T-helper 1 cell treated with Interleukin-12 subunit alpha and Interleukin-12 subunit beta and Interleukin-4 antibody, amounts not matched to agents 30 μg/mL and 1 μg/mL, for 36 hours (primary cell): ENCODE measurements around the gene ELF5.

Experiments
- H3K27ac Mint-ChIP-seq: one replicate; pipeline ENCODE4 v1.8.0; 2021; ENCODE audit warnings: mild to moderate bottlenecking, mixed read lengths
- H3K27me3 Mint-ChIP-seq: one replicate; pipeline ENCODE4 v1.8.0; 2021; ENCODE audit warnings: low read depth, mixed read lengths
- H3K36me3 Mint-ChIP-seq: one replicate; pipeline ENCODE4 v1.8.0; 2021; ENCODE audit warnings: low read depth, mixed read lengths
- H3K4me1 Mint-ChIP-seq: one replicate; pipeline ENCODE4 v1.8.0; 2021; ENCODE audit warnings: low read depth, mixed read lengths
- H3K4me3 Mint-ChIP-seq: one replicate; pipeline ENCODE4 v1.8.0; 2021; ENCODE audit warnings: mild to moderate bottlenecking, moderate library complexity, mixed read lengths
- H3K9me3 Mint-ChIP-seq: one replicate; pipeline ENCODE4 v1.8.0; 2021; ENCODE audit warnings: mixed read lengths

The ELF5 gene

DNA sequence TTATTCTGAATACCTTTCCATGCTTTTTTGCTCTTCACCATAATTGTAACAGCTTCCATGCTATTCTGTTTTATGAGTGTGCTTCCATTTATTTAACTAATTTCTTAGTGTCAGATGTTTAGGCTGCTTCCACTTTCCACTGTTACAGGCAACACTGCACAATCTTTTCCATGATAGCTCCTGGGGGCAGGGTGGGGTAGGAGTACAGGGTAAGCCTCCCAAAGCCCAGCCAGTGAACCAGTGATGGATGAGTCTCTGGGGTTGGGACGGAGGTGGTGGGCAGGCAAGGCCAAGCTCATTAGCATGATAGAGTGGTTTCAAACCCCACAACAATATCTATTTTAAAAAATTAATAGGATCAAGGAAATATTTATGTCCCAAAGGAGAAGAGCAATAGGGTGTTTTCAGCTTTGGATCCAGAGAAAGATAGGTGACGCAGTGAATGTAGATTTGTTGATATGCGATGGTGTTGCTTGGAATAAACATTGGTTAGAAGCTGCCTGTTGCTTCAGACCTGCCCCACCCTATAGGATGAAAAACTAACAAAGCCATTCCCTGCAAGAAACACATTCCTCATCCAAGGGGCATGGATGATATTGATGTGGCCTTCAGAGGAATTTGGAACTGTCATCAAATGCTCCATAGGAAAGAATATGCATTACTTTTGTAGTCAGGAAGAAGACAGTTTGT, 17.1 kb upstream of the ELF5 start:
- no peak overlapping the region for H3K27ac Mint-ChIP-seq
- H3K9me3 Mint-ChIP-seq: peaks cover 5% of the 10 kb centered on the region
- peaks cover 1% of the 10 kb centered on the region for H3K4me1 Mint-ChIP-seq
- peaks cover 3% of the 10 kb centered on the region for H3K27me3 Mint-ChIP-seq
- H3K4me3 Mint-ChIP-seq: no peak overlapping the region
- H3K36me3 Mint-ChIP-seq: no peaks in the 10 kb centered on the region

DNA sequence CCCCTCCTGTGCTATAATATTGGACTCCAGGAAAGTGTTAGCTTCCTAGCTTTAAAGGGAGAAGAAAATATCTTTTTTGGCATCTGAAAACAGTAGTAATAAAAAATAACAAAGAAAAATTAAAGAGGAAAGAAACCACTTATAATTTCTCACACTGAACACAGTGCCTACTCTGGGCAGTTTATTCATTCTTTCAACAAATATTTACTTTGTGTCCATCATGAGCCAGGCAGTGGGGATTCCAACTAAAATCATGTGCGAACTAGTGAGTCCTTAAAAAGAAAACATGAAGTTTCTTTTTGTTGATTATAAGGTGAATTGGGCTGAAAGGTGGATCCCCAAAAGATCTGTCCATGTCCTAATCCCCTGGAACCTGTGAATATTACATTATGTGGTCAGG, 16.0 kb upstream of the ELF5 start:
- no peaks in the 10 kb centered on the region for H3K36me3 Mint-ChIP-seq
- peaks cover 1% of the 10 kb centered on the region for H3K4me1 Mint-ChIP-seq
- H3K4me3 Mint-ChIP-seq: no peak overlapping the region
- no peak overlapping the region for H3K27ac Mint-ChIP-seq
- peaks cover 5% of the 10 kb centered on the region for H3K9me3 Mint-ChIP-seq
- peaks cover 3% of the 10 kb centered on the region for H3K27me3 Mint-ChIP-seq

DNA sequence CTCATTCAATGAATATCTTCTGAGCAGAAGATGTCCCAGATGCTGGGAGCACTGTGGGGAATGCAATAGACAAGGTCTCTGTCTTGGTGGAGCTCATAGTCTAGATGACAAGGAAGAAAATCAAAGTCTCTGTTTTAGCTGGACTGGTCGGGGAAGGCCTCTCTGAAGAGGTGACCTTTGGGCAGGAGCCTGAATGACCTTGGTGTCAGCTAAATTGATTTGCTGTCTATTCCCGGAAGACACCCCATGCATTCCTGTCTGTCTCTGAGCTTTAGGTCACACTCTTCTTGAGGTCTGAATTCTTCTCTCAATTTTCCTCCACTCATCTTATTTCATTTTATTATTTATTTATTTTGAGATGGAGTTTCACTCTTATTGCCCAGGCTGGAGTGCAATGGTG, 14.5 kb upstream of the ELF5 start:
- no peak overlapping the region for H3K27ac Mint-ChIP-seq
- peaks cover 3% of the 10 kb centered on the region for H3K27me3 Mint-ChIP-seq
- H3K36me3 Mint-ChIP-seq: no peaks in the 10 kb centered on the region
- H3K4me3 Mint-ChIP-seq: no peak overlapping the region
- H3K4me1 Mint-ChIP-seq: peaks cover 1% of the 10 kb centered on the region
- no peaks in the 10 kb centered on the region for H3K9me3 Mint-ChIP-seq

DNA sequence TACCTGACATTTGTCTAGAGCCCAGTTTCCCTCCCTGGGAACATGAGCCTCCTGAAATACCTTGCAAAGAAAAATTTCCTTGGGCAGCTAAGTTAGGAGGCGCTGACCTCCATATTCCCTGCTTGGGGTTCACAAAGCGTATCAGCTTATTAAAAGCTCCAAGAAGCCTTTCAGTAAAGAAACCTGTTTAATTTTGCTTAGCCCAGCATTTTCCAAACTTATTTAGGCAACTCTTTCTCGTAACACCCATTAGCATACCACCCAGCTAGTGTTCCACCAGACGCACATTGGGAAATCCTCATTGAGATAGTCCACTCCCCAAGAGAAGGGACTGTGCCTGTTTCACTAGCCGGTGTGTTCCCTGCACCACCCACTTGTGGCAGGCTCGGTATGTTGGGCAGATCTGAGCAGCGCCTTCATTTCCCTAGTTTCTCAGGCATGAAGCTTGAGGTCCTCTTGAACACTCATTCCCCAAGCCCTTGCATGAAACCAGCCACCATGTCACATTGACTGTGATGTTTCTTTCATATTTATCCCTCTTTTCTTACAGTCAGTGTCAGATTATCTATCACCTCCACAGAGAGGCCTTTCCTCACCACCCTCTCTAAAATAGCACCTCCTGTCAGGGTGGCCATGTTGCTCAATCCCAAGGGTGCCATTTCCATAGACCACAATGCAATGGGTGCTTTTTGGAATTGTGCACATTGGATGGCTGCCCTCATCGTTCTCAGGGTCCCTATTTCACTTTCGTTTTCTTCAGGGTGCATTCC, 12.5 kb upstream of the ELF5 start:
- Mint-ChIP-seq H3K36me3 (no peaks in the 10 kb centered on the region), H3K4me1 (peaks cover 1% of the 10 kb centered on the region), H3K9me3 (no peaks in the 10 kb centered on the region), H3K27ac (no peak overlapping the region), H3K4me3 (no peak overlapping the region), H3K27me3 (no peaks in the 10 kb centered on the region)

DNA sequence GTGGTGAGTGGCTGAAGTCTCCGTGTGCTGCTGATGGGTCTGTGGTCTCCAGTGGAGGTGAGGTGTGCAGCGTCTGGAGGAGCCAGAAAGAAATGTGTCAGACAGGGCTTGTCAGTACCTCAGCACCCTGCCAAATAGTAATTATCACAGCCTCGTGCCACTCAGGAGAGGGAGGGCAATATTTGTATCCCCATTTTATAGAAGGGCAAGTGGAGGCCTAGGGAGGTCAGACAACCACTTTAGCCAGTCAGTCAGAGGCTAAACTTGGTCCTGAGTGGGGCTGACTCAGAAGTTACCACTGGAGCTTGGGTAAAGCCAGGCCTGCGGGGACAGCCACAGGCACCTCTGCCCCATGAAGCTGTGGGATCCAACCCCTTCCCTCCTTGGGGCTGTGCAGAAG, 11.5 kb upstream of the ELF5 start:
- Mint-ChIP-seq H3K9me3 (no peaks in the 10 kb centered on the region), H3K4me3 (no peak overlapping the region), H3K4me1 (peaks cover 1% of the 10 kb centered on the region), H3K36me3 (no peaks in the 10 kb centered on the region), H3K27me3 (no peaks in the 10 kb centered on the region), H3K27ac (no peak overlapping the region)

DNA sequence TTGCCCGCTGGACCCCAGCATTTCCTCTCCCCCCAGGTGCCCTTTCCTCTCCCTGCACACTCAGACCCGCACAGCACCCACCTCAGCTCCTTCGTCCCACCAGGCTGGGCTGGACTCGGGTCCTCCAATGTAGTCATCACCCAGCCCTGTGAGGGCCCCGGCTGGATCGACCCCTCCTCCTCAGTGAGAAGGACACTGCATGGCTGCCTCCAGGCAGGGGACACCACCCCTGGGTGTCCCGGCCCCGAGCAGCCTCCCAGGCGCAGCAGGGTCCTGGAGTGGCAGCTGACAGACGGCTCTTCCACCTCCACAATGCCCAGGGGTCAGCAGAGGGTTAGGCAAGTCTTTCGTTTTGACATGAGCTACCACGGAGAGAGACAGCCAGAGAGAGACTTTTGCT, 11.1 kb upstream of the ELF5 start:
- Mint-ChIP-seq H3K4me3 (no peak overlapping the region), H3K9me3 (no peaks in the 10 kb centered on the region), H3K36me3 (no peaks in the 10 kb centered on the region), H3K27ac (no peak overlapping the region), H3K4me1 (peaks cover 1% of the 10 kb centered on the region), H3K27me3 (no peaks in the 10 kb centered on the region)

DNA sequence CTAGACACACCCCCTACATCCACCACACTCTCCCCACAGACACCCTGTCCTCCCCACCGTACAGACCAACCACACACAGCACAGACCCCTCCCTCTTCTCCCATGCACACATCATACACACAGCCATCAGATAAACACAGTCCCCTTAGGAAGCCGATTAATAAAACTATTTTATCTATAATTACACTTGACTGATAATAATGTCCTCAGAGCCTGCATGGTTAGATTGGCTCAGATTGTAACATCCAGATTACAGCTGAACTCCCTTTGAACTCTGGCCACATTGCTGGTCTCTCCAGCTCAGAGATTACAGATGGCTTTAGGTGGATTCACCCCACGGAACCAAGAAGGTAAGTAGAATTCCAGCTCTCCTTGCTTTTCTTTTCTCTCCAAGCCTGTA, 9.5 kb upstream of the ELF5 start:
- Mint-ChIP-seq H3K36me3 (no peaks in the 10 kb centered on the region), H3K9me3 (no peaks in the 10 kb centered on the region), H3K27me3 (peaks cover 2% of the 10 kb centered on the region), H3K4me1 (peaks cover 1% of the 10 kb centered on the region), H3K27ac (no peak overlapping the region), H3K4me3 (no peak overlapping the region)

DNA sequence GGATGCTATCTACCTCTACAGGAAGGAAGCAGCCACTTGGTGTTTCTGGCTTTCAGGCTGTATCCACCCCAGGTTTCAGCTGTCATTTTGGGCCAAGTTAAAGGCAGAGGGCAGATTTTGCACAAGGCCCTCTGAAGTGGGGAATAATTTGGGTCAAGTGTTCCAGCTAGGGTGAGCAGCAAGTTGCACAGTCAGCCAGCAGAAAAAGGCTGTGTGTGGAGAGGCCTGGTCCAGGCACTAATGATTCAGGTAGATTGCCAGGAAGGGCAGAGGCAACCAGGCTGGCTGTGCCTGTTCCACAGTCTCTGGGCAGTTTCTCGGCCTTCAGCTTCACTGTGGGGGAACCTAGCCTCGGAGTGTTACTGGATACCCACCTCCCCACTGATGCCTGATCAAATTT, 8.6 kb upstream of the ELF5 start:
- Mint-ChIP-seq H3K4me3 (no peak overlapping the region), H3K27ac (no peak overlapping the region), H3K9me3 (no peaks in the 10 kb centered on the region), H3K4me1 (peaks cover 1% of the 10 kb centered on the region), H3K27me3 (peaks cover 2% of the 10 kb centered on the region), H3K36me3 (no peaks in the 10 kb centered on the region)

DNA sequence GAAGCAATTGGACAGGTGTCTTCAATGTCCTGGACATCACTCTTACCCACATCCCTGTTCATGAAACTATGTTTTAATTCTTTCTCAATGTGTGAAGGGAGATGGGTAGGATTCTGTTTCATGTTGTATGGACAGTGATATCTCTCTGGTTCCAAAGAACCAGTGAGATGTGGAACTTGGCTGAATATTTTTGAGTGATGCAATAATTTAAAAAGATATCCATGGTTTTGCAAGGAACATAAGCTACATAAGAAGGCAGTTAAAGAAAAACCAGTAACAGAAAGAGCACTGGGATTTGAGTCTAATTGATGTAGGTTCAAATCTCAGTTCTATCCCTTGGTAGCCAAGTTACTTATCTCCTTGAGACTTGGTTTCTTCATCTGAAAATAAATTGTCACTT, 7.7 kb upstream of the ELF5 start:
- Mint-ChIP-seq H3K4me1 (peaks cover under 1% of the 10 kb centered on the region), H3K27me3 (peaks cover 2% of the 10 kb centered on the region), H3K4me3 (no peak overlapping the region), H3K9me3 (no peaks in the 10 kb centered on the region), H3K36me3 (no peaks in the 10 kb centered on the region), H3K27ac (no peak overlapping the region)

DNA sequence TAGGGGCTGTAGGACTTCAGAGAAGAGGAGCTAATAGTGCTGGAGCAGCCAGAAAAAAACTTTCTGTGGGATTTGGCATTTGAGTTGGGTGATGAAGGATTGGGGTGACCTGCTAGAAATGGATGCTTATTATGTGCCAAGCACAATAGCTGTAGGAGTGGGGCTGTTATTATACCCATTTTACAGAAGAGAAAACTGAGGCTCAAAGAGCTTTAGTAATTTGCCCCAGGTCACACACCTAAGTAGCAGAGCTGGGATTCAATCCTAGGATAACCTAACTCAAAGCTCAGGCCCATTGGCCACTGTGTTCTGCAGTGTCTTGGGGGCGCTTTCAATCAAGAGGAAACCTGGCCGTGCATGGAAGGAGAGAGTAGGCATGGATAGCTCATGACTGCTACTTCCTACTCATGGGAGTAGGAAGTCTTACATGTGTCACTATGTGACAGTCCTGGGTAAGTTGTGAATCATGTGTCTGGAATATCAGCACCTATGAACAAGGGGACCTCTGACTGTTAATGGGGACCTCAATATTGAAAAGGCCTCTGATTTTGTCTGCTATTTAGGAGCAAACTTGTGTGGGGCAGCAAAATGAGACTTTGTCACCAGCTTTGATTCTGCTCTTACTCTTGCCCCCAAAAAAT, 6.1 kb upstream of the ELF5 start:
- Mint-ChIP-seq H3K9me3 (no peaks in the 10 kb centered on the region), H3K4me3 (no peak overlapping the region), H3K4me1 (no peaks in the 10 kb centered on the region), H3K27ac (no peak overlapping the region), H3K27me3 (peaks cover 6% of the 10 kb centered on the region), H3K36me3 (no peaks in the 10 kb centered on the region)

DNA sequence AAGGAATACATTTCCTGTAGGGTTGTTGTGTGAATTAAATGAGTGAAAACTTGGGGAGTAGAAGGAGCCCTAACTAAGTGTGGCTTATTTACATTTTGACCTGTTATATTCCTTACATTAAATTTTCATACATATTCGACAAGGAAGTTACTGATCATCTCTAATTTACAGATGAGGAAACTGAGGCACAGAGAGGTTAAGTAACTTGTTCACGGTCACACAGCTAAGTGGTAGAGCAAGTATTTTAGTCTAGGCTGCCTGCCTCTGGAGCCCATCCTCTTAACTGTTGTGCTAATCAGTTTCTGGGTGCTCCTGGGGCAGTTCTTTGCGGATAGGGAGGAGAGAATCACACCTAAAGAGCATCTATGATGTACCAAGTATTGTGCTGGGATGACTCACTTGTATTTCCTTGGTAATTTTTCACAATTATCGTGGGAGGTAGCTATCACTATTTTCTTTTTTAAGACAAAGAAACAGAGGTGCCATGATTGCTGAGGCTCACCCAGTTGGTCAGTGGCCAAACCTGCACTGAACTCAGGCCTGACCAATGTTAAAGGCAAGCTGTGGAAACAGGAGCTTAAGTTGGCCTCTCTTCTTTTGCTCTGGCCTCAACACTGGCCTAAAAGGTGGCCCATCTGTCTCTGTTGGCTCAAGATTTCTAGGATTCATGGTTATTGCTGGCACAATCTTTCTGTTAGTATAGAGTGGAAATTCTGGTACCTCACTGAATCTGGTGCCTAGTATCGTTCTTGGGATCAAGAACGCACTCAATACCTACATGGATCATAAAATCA, 2.9 kb upstream of the ELF5 start:
- no peak overlapping the region for H3K4me3 Mint-ChIP-seq
- H3K27me3 Mint-ChIP-seq: peaks cover 6% of the 10 kb centered on the region
- no peaks in the 10 kb centered on the region for H3K9me3 Mint-ChIP-seq
- H3K4me1 Mint-ChIP-seq: no peaks in the 10 kb centered on the region
- H3K27ac Mint-ChIP-seq: no peak overlapping the region
- H3K36me3 Mint-ChIP-seq: no peaks in the 10 kb centered on the region

DNA sequence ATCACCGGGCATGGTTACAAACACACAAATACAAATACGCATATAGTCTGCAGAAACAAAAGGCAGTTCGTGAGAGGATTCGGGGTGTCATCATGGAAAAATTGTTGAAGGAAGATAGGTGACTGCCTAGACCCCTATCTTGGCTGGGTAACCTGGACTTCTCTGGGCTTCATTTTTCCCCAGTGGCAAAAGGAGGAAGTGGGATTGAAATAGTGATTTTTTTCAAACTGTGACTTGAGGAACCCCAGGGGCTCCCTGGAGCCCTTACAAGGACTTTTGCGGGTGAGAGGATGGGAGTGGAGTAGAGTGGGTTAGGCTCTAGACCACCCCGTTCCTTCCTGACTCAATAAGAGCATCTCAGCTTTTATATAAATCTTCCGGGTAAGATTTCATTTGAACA, 1.0 kb upstream of the ELF5 start:
- peaks cover 6% of the 10 kb centered on the region for H3K27me3 Mint-ChIP-seq
- H3K4me3 Mint-ChIP-seq: no peak overlapping the region
- no peaks in the 10 kb centered on the region for H3K4me1 Mint-ChIP-seq
- H3K27ac Mint-ChIP-seq: no peak overlapping the region
- no peaks in the 10 kb centered on the region for H3K36me3 Mint-ChIP-seq
- no peaks in the 10 kb centered on the region for H3K9me3 Mint-ChIP-seq

DNA sequence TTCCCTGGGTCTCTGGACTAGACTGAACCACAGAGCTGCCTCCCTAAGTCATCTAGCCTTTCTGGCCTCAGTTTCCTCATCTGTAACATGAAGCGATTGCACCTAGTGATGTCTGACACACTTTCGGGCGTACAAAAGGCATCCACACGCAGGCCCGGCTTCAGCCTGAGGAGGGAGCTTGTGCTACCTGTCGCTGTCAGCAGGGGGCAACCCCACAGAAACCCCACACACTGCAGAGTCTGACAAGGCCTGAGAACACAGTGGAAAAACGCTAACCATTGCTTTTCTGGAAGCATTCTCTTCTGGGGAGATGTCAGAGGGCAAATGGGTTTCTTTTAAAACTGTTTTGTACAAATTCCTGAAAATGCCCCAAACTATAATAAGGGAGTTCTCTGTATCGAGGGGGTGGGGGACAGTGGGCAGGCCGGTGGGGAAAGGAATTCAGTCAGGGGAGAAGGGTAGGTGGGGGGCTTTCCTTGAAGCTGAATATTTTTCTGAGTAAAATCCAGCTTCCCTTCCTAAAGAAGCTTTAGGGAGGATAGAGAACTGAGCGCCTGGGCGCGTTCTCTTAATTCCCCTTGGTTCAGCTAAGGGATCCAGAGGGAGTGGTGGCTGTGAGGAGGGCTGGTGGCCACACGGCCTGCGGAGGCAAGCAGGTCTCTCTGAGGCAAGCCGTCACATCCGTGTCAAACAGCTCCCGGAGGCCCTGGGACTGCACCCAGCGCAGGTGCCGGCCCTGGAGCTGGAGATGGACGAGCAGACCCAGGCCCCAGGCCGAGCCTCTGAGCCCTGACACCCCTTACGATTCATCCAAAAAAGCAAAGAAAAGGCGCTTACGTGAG, 533 bp downstream of the ELF5 start:
- Mint-ChIP-seq H3K4me3 (no peak overlapping the region), H3K9me3 (no peaks in the 10 kb centered on the region), H3K36me3 (no peaks in the 10 kb centered on the region), H3K4me1 (no peaks in the 10 kb centered on the region), H3K27ac (no peak overlapping the region), H3K27me3 (peaks cover 4% of the 10 kb centered on the region)

DNA sequence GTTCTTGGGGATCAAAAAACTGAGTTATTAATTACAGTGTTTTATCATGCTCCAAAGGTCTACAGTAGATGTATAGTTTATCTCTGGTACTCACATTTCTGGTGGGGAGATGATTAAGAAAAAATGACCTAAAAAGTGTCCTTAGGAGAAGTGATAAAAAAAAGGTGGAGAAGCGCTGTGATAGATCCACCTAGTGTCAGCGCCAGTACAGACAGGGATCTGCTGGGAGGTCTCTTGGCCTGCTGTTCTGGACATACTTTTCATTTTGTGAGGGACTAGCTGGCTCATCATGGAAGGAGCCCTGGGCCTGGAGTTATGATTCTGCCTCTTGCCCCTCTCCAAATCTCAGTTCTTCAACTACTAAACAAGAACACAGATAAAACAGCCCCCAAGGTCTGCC, 2.9 kb downstream of the ELF5 start:
- no peak overlapping the region for H3K27ac Mint-ChIP-seq
- no peaks in the 10 kb centered on the region for H3K4me1 Mint-ChIP-seq
- H3K9me3 Mint-ChIP-seq: no peaks in the 10 kb centered on the region

More for the DNA sequence above, 2.9 kb downstream of the ELF5 start:
- Mint-ChIP-seq H3K27me3 (peaks cover 4% of the 10 kb centered on the region), H3K36me3 (no peaks in the 10 kb centered on the region), H3K4me3 (no peak overlapping the region)
